ENCODE data around the gene CDKAL1.

GRCh38 chr6:20630136-20630535 is 95.9 kb downstream of the CDKAL1 start:
- TF ChIP-seq CTCF (IDR thresholded peaks at IDR 0.05; ENCODE audit: extremely low read depth in 1 of 2, insufficient read depth in 1 of 2, low read depth in 1 of 2, low read length in 2 of 2), result no peak
- no peak for TF ChIP-seq POLR2A (IDR thresholded peaks at IDR 0.05; ENCODE audit: low read depth, low read length)
- TF ChIP-seq MAX (IDR thresholded peaks at IDR 0.05; ENCODE audit: insufficient read depth, insufficient read length), result no peak
- TF ChIP-seq JUN (IDR thresholded peaks at IDR 0.05; ENCODE audit: borderline replicate concordance, insufficient read depth, insufficient read length, low read depth), result no peak
- TF ChIP-seq EZH2 (IDR thresholded peaks at IDR 0.05; ENCODE audit: borderline replicate concordance, low read depth, low read length, severe bottlenecking), result no peak
- TF ChIP-seq MYC (IDR thresholded peaks at IDR 0.05; ENCODE audit: low read depth, low read length), result no peak
- TF ChIP-seq FOS (IDR thresholded peaks at IDR 0.05; ENCODE audit: borderline replicate concordance, insufficient read depth, low read length), result no peak
